DMS114 treated with DMSO at 0.1 percent for 48 hours (cell line): ENCODE results near the gene PGAP2.

Experiments used
- DNase-seq: peaks from one replicate; lab custom pipeline; 2025; ENCODE audit not compliant: unreplicated experiment; lab: John Stamatoyannopoulos, UW

Gene PGAP2

DNA sequence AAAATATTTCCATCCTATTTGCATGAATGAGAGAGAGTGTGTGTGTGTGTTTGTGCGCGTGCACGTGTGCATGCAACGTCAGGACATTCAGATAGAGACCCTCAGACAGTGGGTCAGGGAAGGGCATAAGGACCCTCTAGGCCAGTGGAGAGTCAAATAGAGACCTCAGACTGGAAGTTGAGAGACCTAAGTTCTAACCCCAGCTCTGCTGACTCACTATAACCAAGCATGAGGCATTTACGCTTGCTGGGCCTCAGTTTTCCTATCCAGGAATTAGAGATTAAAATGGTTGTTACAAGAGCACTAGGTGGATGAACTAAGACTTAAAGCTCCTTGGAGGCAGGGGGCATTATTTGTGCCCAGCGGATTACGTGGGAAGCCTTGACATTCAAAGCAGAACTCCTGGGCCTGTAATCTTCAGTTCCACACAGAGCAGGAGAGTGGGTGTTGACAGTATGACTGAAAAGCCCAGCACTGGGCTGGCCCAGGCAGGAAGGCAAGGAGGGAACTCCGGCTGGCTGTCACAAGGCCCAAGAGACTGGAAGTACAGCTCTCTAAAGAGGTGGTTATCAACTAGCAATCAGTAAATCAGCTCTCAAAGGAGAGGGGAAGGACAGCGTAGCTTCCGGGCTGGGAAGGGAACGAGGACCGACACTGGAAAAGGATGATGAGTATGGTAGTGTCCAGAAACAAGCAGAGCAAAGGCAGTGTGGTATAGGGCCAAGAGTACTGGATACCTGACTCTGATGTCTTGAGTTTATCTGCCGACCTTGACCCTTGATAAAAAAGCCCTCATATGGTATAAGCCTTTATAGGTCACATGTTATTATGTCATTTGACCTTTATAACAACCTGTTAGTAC, 23.2 kb downstream of the PGAP2 start:
- DNase-seq, result no peak

DNA sequence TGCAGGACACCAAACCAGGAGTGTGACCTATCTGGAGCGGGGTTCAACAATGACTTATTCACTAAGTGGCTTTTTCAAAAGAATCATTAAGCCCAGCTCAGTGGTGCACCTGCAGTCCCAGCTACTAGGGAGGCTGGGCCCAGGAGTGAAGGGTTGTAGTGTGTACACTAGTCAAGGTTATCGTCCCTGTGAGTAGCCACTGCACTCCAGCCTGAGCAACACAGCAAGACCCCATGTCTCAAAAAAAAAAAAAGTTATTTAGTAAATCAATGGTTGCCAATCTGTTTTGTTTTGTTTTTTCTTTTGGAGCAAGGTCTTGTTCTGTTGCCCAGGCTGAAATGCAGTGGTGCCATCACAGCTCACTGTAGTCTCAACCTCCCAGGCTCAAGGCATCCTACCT, 24.5 kb downstream of the PGAP2 start:
- no peak for DNase-seq

DNA sequence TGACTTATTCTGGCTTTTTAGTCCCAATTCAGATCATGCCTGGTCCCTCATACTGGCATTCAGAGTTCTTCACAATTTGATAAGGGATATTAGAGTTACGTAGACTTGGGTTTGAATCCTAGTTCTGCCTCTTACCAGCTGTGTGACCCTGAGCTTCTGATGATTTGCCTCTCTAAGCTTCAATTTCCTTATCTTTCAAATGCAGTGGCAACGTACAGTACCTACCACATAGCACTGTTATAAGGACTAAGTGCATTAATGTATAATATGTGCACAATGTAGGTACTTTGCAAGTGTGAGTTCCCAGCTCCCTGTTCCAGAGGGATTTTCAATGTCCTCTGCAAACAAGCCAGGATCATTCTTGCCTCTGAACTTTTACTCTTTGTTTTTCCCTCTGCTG, 25.1 kb downstream of the PGAP2 start:
- DNase-seq, result no peak

DNA sequence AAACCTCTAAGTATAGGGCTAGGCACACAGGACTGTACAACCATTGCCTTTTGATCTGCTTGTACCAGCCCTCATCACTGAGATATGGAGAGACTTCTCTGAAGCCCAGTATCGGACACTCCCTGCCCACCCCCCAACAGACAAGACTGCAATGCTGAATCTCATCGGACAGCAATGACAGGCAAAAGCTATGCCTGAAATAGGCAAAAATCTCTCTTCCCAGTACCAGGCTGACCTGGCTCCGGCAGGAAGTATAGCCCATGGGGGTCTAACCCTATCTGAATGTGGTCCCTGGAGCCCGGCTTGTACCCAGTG, 25.9 kb downstream of the PGAP2 start:
- no peak for DNase-seq

DNA sequence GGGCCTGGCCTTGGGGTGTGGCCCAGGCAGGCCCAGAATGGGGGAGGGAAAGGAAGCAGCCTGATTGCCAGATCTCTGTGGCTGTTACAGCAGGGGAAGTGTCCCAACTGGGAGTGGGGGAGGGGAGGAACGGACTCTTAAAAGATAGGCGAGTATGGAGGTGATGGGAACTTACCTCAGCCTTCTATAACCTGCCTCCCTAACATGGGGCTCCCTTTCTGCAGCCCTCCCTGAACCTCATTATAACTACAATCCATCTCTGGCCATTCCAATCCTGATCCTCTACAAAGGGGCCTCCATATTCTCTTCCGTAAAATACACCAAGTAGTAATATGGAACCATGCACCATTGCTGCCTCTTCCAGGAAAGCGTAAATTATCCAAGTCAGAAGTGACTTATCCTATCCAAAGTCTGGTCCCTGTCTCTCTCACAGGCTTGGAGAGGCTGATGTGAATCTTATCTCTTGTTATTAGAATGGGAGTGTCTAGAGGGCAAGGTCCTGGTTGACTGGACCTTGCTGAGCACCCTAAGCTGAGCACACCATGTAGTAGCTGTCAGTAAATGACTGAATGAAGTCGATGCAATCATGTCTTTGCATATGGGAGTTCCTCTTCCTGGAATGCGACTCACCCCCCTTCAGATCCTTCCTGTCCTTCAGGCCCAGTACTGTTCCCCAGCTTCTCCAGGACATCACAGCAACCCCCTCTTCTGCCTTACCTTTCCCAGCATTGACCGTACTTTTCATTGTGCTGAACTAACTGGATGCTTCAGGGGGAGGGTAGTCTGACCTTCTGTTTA, 26.5 kb downstream of the PGAP2 start:
- DNase-seq, result no peak

DNA sequence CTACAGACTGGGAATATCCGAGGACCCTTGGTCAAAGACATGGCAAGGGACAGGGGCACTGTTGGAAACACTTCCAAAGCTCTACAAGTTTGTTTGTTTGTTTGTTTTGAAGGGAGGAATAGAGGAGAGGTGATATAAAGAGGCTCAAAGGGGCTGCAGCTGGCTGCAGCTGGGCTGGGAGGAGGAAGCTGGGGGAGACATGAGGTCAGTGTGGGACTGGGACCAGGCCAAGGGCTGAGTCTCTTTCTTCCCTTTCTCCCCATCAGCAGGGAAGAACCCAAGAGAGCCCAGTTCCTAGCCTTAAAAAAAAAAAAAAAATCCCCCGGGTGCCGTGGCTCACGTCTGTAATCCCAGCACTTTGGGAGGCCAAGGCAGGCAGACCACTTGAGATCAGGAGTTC, 27.4 kb downstream of the PGAP2 start:
- DNase-seq, result no peak

DNA sequence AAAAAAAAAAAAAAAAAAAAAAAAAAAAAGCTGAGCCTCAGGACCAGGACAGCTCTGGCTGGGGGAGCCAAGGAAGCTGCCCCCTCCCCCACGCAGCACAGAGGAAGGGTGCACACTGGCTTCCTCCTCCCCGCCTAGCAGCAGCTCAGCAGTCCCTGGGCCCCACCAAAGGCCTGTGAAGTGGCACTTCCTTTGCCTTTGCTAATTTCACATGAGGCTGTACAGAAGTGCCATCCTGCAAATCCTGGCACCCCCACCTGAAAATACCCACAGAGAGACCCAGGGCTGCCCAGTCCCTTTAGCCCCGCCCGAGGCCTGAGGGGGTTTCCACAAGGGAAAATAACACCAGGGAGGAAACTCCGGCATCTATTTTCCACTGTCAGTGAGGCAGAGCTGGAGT, 28.5 kb downstream of the PGAP2 start:
- no peak for DNase-seq

DNA sequence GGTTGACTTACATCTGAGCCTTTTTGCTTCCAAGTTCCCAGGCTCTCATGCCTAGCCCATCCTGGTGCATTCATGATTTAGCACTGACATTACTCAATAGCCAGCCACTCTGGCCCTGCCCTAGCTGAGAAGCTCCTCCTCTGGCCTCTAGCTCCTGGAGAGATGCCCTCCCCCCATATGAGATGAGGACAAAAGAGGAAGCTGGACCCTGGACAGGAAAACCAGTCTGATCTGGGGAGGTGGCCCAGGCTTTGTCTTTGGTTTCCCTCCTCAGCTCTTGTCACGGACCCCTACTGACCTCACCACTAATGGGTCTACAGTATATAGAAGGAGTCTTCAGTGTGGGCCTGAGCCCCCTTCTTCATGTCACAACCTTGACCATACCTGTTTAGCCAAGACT, 29.4 kb downstream of the PGAP2 start:
- no peak for DNase-seq

DNA sequence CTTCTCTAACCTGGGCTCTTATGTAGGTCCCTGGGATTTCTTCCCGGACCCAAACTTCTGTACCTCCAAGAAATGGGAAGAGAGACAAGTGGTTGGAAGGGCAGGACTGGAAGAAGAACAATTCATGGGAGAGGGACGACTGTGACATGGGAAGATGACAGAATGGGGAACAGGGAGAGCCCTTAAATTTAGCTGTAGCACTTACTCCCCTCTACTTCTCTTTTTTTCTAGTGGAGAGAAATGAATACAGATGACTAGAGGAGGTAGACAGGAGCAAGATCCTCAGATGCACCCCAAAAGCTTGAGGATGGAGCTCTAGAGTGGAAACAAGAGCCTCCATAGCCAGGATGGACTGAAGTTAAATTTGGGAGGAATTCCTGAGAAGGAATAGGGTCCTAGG, 30.1 kb downstream of the PGAP2 start:
- DNase-seq, result no peak

DNA sequence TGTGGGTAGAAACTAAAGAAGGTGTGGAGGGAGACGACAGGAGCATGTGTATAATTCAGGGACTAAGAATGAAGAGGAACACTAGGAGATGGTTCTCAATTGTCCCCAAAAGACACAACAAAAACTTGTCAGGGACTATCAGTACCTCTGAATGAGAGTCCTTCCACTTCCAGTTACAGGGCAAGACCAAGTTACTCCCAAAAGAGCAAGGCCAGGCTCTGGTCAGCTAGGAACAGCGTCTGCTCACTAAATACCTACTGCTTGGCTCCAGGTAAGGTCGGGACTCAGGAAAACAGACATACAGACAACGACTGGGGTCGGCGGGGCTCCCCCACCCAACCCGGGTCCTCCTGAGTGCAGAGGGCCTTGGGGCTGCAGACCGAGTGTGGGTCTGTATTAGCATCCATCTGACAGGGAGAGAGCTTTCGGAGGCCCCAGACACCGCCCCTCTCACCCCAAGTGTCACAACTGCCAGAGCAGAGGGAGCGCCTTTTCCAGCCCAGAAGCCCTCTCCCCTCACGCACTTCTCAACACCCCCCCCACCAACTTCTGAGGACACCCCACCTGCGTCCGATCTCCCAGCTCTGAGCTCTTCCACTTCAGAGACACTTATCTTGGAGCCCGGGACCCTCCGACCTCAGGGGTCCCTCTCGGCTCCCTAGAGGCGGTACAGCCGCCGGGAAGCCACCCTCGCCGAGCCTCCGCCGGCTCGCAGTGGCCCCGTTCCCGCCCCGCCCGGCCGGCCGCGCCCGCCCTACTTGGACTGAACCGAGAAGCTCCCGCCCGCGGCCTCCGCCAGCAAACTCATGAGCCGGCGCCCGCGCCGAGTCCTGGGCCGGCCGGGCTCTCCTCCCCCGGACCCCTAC, 31.9 kb downstream of the PGAP2 start:
- DNase-seq, result no peak

DNA sequence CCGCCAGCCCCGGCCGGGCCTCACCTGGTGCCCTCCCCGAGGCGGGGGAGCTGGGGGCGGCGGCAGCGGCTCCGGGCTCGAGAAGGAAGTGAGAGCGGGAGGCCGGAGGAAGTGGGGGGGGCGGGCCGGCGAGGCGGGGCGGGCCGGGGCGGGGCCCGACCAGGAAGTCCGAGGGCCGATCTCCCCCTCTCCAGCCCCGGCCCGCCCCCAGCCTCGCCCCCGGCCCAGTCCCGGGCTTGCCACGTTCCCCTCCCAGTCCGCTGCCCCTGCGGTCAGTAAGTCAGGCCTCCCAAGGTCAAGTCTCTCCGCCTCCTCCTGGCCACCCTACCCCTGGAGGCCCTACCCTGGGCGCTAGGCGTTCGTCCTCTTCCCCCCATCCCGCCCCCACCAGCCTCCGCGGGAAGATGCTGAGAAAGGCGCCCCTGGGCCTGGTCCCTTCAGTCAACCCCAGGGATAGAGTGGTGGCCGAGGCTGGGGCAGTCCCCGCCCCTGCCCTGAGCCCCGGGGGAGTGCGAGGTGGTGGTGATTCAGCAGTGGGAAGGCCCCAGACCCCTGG, 32.6 kb downstream of the PGAP2 start, which contains the start of gene RHOG:
TSS of gene RHOG (minus strand) at position 90 of the 556 bp plus-strand sequence. CDS start 12,821 bp downstream, outside the sequence.
- no peak for DNase-seq

DNA sequence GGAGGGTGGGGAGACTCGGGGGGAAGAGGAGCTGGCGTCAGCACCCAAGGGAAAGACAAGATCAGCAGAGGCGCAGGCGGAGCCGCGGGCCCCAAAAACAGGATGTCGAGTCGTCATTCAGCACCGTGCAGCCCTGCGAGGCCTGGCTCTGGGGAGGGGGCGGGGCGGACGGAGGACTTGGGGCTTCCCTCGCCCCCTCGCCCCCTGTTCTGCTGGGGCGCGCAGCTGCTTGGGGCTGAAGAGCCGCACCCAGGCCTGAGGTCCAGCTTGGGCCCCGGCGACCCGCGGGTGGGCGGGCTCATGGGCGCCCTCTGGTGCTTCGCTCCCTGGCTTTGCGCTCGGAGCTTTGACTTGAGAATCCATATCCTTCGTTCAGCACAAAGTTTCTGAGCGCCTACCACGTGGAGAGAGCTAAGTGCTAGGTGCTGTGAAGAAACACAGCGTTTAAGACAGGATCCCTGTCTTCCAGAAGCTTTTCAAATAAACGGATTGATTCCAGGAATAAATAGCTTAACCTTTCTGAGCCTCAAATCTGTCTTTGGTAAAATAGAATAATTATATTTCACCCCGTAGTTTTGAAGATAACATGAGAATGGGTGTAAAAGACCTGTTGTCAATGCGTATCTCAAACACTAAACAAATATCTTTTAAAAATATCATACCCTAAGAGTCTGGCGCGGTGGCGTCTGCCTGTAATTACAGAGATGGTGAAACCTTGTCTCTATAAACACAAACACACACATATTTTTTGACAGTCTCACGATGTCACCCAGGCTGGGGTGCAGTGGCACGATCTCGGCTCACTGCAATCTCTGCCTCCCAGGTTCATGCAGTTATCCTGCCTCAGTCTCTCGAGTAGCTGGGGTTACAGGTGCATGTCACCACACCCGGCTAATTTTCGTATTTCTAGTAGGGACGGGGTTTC, 33.3 kb downstream of the PGAP2 start:
- peak; percentile 37 for DNase-seq

DNA sequence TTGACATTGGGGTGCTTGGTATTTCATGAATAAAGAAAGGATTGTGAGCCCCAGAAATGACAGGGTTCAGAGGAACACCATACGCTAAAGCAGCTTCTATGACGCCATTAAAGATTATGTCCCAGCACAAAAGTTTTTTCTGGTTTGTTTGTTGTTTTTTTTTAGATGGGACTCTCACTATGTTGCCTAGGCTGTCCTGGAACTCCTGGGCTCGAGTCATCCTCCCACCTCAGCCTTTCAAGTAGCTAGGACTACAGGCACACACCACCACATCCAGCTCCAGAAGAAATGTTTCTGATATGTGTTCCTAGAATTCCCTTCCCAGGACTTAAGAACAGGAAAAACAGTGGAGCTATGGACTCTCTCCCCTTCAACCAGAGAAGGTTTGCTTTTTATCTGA, 35.0 kb downstream of the PGAP2 start:
- DNase-seq, result no peak

DNA sequence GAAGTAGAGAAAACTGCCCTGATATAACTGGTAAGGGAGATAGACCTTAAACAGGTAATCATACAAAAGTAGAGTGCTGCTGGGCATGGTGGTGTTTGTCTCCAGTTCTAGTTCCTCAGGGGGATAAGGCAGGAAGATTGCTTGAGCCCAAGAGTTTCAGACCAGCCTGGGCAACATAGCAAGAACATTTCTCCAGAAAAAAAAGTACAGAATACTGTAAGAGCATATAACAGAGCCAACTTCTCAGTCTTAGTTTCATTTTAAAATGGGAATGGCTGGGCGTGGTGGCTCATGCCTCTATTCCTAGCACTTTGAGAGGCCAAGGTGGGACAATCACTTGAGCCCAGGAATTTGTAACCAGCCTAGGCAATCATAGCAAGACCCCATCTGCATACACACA, 36.9 kb downstream of the PGAP2 start:
- DNase-seq, result no peak

DNA sequence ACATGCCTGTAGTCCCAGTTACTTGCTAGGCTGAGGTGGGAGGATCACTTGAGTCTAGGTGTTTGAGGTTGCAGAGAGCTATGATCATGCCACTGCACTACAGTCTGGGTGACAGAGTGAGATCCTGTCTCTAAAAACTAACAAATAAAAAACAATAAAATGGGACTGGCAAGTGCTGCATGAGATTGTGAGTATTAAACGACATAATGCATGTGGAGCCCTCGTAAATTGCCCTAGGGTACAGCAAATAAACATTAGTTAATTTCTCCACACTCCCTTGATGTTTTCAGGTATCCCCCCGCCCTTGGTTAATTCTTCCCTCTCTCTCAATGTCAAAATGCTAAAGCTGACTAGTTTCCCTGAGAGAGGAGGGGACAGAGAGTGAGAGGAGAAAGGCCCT, 37.3 kb downstream of the PGAP2 start:
- DNase-seq, result no peak

DNA sequence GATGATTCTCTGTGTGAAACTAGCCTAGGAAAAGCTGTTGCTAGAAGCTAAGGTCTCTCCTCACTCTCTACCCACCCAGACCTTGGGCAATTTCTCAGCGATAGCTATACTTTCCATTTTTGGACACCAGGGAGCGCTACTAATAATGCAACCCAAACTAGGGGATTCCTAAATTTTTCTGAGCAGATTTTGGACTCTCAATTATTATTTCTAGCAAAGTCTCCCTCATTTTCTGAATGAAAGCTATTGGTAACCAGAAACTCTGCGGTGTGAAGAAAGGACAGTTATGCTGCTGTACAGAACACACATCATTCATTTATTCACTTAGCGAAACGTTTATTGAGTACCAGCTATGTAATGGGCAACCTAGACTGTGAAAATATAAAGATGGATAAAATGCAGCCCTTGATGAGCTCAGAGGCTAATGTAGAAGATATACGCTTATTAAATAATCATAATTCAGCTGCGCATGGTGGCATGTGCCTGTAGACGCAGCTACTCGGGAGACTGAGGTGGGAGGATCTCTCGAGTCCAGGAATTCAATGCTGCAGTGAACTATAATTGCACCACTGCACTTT, 41.0 kb downstream of the PGAP2 start:
- DNase-seq, result peak; percentile 13

DNA sequence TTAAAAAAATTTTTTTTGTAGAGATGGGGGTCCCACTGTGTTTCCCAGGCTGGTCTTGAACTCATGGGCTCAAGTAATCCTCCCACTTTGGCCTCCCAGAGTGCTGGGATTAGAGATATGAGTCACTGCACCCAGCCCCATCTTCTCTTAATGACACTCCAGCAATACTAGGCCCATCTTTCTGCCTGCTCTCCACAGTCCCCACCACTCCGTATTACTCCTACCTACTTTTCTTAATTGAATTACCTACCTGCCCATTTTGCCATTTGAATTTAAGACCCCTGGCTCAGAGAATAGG, 45.1 kb downstream of the PGAP2 start:
- no peak for DNase-seq

DNA sequence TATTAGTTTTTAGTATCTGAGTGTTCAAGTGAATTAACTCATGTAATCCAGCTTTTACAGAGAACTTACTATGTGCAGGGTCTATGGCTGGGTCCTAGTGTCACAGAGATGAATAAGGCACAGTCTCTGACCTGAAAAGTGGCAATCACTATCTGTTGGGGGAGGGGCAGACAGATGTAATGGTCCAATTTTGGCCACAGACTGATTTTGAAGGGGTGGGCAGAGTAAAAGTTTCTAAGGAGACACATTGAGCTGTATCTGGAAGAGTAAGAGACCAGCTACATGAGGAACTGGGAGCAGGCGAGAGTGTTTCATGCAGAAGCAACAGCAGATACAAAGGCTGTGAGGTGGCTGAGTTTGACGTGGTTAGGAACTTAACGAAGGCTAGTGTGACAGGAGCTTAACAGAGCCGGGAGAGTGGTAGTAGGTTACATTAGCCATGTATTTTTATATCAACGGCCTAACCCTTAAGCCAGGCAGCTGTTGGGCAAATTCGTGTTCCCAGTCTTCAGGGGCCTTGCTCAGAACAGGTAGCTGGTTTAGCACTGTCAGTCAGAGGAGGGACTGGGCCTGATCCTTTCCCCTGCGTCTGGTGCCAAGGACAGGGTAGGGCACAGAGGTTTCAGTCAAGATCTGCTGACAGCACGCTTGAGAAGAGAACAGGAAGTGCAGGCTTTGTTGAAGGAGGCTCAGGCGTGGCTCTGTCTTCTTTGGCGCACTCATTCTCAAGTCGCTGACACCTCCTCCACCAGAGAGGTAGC, 45.7 kb downstream of the PGAP2 start:
- DNase-seq, result no peak

DNA sequence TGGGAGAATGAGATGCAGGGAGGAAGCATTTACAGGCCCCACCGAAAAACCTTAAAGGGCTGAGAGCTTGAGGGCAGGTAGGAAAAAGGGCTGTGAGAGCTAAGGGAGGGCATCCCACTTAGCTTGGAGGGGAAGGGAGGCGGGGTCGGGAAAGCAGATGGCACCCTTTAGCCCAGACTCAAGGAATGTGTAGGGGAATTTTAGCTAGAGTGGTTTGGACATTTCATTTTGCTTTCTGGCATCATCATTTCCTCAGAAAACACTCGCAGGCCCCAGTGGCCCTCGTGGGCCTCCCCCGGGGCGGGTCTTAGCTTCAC, 46.3 kb downstream of the PGAP2 start:
- no peak for DNase-seq
